NB4 (cell line): ENCODE results near the gene CDKL4.

Experiments used
- POLR2A ChIP-seq: IDR thresholded peaks from 2 replicates; pipeline ENCODE4 v1.6.1; 2011; ENCODE audit warnings: mild to moderate bottlenecking; ENCODE audit not compliant: insufficient read length; ENCODE audit errors: extremely low read depth
- TF ChIP-seq, protein P1 (sequence below): IDR thresholded peaks from 2 replicates; pipeline ENCODE4 v1.6.1; 2011; ENCODE audit warnings: low read depth, low read length
- TF ChIP-seq, protein P2 (sequence below): IDR thresholded peaks from one replicate; pipeline ENCODE4 v1.5.1; 2012; ENCODE audit warnings: low read depth, low read length

DNA sequence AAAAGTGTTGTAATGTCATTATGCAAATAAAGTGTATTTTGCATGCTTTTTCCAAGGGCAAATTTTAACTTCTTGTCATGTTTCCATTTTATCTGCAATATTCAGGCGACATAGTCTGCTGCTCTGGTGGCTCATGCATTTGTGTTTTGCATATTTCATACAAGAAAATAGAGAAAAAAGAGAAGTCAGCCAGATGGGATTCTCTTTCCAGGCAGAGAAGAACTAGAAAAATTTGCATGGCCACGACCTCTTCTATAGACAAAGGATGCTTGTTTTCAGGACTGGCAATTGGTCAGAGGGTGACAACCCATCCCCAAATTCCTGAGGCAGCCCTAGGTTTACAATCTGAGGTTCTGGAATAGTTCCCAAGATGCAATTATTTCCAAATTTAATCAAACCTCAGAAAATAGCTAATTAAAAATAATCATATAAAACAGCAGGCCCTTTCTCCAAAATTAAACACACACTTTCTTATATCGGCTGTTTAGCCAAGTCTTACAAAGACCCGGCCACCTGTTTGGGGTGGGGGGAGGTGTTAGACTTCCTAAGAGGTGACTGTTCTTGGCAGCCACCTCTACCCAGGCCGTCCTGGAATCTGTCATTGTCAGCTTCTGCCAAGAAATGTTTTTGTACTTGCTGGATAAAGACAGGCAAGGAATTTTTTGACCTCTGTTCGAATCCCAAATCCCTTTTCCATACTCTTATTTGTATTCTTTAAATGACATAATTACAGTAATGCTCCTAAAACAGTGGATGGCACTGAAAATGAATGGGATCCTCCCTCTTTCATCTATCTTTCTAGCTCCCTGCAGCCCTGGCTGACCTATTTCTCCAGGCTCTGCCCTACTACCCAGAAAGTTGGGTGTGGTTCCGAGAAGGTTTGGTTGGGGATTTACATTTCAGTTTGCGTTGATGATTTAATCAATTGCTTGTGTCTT is 102.2 kb downstream of the CDKL4 start:
- TF ChIP-seq, protein P1, sequence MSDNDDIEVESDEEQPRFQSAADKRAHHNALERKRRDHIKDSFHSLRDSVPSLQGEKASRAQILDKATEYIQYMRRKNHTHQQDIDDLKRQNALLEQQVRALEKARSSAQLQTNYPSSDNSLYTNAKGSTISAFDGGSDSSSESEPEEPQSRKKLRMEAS, result no peak
- no peak for TF ChIP-seq POLR2A
- TF ChIP-seq, protein P2, sequence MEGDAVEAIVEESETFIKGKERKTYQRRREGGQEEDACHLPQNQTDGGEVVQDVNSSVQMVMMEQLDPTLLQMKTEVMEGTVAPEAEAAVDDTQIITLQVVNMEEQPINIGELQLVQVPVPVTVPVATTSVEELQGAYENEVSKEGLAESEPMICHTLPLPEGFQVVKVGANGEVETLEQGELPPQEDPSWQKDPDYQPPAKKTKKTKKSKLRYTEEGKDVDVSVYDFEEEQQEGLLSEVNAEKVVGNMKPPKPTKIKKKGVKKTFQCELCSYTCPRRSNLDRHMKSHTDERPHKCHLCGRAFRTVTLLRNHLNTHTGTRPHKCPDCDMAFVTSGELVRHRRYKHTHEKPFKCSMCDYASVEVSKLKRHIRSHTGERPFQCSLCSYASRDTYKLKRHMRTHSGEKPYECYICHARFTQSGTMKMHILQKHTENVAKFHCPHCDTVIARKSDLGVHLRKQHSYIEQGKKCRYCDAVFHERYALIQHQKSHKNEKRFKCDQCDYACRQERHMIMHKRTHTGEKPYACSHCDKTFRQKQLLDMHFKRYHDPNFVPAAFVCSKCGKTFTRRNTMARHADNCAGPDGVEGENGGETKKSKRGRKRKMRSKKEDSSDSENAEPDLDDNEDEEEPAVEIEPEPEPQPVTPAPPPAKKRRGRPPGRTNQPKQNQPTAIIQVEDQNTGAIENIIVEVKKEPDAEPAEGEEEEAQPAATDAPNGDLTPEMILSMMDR, result no peak
